ENCODE measurements around the gene SYCE3.

The SYCE3 gene

DNA sequence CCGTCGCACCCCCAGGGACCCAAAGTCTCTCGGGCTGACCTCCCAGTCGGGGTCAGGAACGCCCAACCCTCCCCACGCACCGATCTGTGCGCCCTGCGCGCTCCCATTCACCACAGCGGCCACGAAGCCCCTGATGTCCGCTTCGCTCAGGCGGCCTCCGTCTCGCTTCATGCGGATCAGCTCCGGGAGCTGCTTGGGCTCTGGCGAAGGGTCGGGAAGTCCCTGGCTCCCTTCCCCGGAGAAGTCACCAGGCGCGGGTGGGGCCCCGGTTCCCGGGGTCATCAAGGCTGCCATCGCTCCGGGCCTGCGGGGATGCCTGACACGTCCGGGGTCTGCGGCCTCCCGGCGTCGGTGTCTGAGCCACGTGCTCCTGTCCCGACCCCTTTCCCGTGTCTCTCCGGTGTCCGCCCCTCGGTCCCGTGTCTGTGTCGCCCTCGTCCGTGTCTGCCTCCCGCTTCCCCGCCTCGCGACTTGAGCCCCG is 33.3 kb downstream of the SYCE3 start:
- peak overlapping the region; percentile 82 for H3K4me3 ChIP-seq (ENCODE audit: low read depth, low read length)
- TF ChIP-seq, protein P1, sequence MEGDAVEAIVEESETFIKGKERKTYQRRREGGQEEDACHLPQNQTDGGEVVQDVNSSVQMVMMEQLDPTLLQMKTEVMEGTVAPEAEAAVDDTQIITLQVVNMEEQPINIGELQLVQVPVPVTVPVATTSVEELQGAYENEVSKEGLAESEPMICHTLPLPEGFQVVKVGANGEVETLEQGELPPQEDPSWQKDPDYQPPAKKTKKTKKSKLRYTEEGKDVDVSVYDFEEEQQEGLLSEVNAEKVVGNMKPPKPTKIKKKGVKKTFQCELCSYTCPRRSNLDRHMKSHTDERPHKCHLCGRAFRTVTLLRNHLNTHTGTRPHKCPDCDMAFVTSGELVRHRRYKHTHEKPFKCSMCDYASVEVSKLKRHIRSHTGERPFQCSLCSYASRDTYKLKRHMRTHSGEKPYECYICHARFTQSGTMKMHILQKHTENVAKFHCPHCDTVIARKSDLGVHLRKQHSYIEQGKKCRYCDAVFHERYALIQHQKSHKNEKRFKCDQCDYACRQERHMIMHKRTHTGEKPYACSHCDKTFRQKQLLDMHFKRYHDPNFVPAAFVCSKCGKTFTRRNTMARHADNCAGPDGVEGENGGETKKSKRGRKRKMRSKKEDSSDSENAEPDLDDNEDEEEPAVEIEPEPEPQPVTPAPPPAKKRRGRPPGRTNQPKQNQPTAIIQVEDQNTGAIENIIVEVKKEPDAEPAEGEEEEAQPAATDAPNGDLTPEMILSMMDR (IDR thresholded peaks at IDR 0.05; ENCODE audit: borderline replicate concordance, insufficient read depth, low read depth, low read length), result no peak

- TF ChIP-seq, protein P1 (IDR thresholded peaks at IDR 0.05; ENCODE audit: borderline replicate concordance, insufficient read depth, low read depth, low read length), result no peak
- H3K4me3 ChIP-seq (ENCODE audit: low read depth, low read length), result peak overlapping the region; percentile 82
Observed at GRCh38 chr22:50528682-50529415, 33.9 kb downstream of the SYCE3 start.

DNA sequence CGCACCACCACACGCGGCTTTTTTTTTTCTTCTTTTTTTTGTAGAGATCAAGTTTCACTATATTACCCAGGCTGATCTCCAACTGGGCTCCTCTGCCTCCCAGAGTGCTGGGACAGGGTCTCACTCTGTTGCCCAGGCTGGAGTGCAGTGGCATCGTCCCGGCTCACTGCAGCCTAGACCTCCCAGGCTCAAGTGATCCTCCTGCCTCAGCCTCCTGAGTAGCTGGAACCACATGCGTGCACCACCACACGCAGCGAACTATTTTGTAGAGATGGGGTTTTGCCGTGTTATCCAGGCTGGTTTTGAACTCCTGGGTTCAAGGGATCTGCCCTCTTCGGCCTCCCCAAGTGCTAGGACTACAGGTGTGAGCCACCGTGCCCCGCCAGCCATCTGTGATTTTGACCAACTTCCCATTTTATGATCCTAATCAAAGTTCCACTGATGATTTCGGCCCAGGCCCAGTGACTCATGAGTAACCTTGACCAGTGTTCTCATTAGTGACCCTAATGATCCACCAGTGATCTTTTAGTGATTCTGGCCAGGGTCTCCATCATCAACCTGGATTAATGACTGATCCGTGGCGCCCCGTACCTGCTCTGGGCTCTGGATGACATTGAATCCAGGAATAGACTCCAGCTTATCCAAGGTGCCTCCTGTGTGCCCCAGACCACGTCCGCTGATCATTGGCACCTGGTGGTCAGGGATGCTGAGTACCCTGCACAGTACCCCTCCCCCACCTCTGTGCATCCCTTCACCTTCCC is 34.6 kb downstream of the SYCE3 start:
- TF ChIP-seq, protein P1 (IDR thresholded peaks at IDR 0.05; ENCODE audit: borderline replicate concordance, insufficient read depth, low read depth, low read length), result no peak

DNA sequence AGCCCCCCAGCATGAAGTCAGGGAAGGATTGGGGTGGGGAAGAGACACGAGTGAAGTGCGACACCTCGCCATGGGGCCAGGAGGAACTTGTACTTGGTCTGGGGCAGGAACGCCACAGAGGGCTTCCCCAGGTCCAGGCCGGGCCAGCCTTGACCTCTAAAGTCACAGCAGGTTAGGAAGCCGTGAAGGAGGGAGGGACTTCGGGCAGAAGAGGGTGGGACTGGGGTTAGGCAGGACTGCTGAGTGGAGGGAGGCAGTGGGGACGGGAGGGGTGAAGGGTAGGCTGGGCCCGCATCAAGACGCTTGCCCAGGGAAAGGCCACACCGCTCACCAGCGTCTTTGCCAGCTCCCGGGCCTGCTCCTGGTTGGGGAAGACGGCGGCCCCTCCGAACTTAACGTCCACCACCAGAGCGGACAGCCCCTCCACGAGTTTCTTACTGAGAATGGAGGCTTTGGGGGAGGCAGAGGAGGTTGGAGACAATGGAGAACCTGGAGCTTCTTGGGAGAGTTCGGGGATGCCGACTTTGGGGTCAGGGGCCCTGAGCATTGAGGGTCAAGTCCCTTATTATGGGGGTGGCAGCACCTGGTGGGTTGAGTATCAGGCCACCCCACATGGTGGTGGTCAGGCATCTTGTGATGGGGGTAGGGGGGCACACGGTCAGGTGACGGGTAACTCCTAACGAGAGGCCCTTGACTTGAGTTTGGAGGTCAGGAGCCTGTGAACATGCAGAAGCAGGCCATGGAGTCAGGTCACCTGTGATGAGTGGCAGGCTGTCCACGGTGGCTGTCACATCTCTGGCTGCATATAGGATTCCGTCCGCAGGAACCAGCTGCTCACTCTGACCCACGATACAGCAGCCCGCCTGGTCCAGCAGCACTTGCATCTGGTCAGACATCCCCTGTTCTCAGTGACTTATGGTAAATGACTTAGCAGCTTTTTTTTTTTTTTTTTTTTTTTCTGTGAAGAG is 35.6 kb downstream of the SYCE3 start:
- TF ChIP-seq, protein P1 (IDR thresholded peaks at IDR 0.05; ENCODE audit: borderline replicate concordance, insufficient read depth, low read depth, low read length), result no peak

More for the DNA sequence above, 34.6 kb downstream of the SYCE3 start:
- no peak overlapping the region for H3K4me3 ChIP-seq (ENCODE audit: low read depth, low read length)

GRCh38 chr22:50526108-50526833 is 36.4 kb downstream of the SYCE3 start:
- TF ChIP-seq, protein P1 (IDR thresholded peaks at IDR 0.05; ENCODE audit: borderline replicate concordance, insufficient read depth, low read depth, low read length), result peak; percentile 86
- H3K4me3 ChIP-seq (ENCODE audit: low read depth, low read length), result peak overlapping the region; percentile 89

More for the DNA sequence above, 35.6 kb downstream of the SYCE3 start:
- peak overlapping the region; percentile 89 for H3K4me3 ChIP-seq (ENCODE audit: low read depth, low read length)

GRCh38 chr22:50525858-50526107 is 36.9 kb downstream of the SYCE3 start:
- TF ChIP-seq, protein P1 (IDR thresholded peaks at IDR 0.05; ENCODE audit: borderline replicate concordance, insufficient read depth, low read depth, low read length), result peak; percentile 59; the same call in 1 of the 2 replicates
- H3K4me3 ChIP-seq (ENCODE audit: low read depth, low read length), result peak overlapping the region; percentile 89
